ENCODE measurements around the gene MLLT3.

The MLLT3 gene

DNA sequence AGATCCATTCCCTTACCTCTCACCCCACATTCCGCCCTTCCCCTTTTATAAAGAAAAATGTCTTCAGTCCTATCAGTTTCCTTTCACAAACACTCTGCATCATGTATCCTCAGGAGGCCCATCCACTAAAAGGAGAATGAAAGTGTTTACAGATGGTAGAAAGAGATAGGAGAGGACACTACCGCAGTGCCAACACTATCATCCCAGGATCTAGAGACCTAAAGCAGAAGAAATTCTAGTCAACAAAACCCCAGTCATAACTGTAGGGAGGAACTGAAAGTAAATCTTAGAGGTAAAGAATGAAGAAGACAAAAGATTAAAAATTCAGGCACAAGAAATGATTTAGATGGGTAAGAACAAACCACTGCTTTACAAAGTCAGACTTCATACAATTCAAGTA is 114.1 kb downstream of the MLLT3 start:
- no peak for DNase-seq

- DNase-seq: no peak
These were observed 114.9 kb downstream of the MLLT3 start for GRCh38 chr9:20507431-20507830.

DNA sequence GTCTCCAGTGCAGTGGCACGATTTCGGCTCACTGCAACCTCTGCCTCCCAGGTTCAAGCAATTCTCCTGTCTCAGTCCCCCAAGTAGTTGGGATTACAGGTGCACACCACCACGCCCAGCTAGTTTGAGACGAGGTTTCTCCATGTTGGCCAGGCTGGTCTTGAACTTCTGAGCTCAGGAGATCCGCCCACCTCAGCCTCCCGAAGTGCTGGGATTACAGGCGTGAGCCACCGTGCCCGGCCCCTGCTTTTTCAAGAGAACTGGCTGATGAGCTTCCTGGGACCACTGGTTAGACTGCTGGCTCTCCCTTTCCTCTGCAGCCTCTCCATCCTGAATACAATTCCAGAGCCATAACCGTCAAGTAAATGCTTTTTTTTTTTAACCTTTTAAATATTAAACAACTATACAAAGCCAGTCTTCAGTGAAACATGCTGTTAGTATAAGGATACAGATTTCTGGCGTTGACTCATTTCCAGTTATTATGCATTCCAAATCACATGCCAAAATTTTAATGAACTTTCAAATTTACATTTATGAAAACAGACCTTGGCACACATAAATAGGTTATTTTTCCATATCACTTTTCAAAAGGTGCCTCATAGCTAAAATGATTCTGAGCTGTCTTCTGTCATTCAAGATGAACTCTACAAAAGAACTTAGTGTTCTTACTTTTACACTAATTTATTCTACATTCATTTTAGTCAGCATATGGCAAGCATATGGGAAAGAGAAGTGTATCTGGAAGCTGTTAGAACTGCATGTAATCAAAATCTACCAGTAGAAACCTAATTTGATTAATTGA is 116.0 kb downstream of the MLLT3 start:
- no peak for DNase-seq

- DNase-seq: no peak
These were observed 116.7 kb downstream of the MLLT3 start for GRCh38 chr9:20505574-20505973.

DNA sequence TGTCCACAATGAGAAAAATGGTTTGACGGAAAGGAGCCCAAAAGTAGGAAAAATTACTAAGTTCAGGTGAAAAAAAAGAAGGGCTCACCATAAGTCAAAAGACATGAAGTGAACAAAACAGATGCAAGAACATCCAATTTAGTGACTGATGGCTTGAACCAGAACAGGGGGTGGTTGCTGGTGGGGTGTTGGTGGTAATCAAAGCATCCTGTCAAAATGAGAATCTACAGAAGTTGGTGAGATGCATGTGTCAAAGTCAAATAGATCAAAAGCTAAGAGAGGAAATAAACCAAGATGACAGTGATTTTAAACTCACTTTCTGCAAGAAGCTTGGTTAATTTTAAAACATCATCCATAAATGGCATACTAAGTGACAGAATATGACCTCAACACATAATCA is 117.4 kb downstream of the MLLT3 start:
- peak; percentile 3 for DNase-seq

- no peak for DNase-seq
These were observed 122.2 kb downstream of the MLLT3 start for GRCh38 chr9:20500101-20500500.

DNA sequence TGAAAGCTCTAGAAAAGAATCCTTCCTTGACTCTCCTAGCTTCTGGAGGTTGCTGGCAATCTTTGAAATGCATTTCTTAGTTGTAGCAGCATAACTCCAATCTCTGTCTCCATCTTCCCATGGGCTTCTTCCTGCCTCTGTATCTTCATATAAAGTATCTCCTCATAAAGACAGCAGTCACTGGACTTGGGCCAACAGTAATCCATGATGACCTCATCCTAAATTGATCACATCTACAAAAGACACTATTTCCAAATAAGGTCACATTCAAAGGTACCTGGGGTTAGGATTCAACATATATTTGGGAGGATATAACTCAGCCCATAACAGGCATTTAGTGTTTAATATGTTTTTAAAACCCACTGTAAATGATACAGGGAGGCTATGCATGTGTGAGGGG is 123.3 kb downstream of the MLLT3 start:
- no peak for DNase-seq

GRCh38 chr9:20496328-20496727 is 126.0 kb downstream of the MLLT3 start:
- DNase-seq: no peak

GRCh38 chr9:20495098-20495497 is 127.2 kb downstream of the MLLT3 start:
- DNase-seq: no peak

DNA sequence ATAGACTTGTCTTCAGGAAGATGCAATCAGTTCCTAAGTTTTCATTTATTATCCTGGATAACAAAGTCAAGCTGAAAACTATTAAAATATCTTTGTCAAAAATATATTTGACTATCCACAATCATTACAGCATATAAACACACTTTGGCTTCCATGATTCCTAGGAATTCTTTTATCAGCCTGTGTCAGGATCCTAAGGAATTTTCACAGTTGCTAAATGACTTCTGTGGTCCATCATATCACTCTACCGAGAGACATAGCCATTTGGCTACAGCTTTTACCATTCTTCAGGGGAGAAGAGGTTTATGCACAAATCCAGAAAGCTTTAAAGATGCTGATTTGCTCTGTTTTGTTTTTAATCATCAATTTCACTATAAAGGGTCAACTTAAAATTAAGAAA is 128.3 kb downstream of the MLLT3 start:
- DNase-seq: no peak

GRCh38 chr9:20492772-20493171 is 129.5 kb downstream of the MLLT3 start:
- no peak for DNase-seq

GRCh38 chr9:20491612-20492011 is 130.7 kb downstream of the MLLT3 start:
- no peak for DNase-seq

DNA sequence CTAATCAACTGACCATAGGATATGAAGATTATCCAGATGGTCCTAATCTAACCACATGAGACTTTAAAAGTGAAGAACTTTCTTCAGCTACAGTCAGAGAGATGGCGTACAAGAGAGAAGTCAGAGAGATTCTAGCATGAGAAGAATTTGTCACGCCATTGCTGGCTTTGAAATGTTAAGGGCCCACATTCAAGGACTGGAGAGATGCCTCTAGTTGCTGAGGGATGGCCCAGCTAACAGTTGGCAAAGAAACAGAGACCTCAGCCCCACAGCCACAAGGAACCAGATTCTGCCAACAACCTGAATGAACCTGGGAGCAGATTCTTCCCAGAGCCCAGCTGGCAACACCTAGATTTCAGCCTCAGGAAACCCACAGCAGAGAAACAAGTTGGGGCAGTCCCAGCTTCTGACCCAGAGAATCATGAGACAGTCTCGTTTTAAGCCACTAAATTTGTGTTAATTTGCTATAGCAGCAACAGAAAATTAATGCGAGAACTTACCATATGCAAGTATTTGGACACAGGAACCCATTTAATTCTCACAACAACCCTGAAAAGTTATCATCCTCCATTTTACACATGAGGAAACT is 132.0 kb downstream of the MLLT3 start:
- no peak for DNase-seq

GRCh38 chr9:20488691-20489090 is 133.6 kb downstream of the MLLT3 start:
- no peak for DNase-seq

DNA sequence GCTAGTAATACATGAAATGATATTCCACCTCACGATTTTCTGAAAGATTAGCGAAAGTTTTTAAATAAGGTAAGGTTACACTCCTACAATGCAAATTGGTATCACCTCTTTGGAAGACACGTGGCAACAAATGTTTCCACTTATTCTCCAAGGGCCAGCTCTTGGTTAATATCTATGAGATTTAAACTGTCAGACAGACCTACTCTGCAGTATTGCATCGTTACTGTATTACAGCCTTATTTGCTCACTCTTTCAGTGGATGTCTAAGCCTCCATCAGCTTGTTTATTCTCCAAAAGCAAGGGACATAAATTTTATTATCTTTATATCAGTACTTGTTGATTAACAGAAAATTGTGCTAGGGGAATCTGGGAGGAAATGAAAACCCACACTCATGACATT is 135.7 kb downstream of the MLLT3 start:
- DNase-seq: no peak

DNA sequence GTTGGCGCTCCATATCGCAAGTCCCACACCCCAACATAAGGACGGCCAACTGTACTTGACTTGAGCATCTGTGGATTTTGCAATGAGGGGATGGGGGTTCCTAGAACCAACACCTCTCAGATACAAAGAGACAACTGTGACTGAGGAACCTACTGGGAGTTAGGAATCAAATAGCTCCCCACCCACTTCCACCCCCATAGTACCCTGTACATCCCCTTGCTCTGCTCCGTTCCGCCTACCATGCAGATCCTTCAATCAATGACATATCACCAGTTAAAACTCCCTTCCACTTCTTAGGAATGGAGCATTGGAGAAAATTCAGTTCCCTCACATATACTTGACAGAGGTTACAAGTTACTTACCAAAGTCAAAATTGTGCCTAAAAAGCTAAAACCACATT is 140.9 kb downstream of the MLLT3 start:
- no peak for DNase-seq

- no peak for DNase-seq
These were observed 142.1 kb downstream of the MLLT3 start for GRCh38 chr9:20480249-20480648.

DNA sequence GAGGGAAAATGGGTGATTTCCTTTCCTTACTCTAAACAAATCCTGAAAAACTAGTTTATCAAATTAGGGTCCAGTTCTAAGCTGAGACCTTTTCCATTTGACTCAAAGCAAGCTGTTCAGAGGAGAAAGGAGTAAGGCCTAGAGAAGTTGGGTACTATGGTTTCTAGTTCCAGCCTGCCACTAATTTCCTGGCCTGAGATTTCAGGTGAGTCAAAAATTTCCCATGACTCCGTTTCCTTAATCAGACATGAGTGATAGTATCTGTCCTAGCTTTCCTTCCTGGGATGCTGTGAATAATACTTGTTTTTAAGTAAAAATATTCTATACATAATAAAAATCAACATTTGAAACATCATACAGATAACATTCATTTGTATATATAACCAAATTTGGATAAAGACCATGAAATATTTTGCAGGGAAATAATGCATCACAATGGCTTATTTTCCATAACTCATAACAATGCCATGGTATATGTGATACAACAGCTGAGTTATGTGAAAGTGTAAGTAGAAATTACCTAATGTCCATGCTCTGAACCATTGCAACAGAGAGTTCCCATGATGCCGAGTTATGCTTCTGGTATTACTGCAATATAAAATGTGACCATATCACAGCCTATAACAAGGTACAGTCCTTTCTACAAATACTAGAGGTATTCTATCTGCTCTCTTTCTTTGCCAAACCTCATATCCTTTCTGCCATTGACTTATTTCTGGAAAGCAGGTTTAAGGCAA is 142.7 kb downstream of the MLLT3 start:
- DNase-seq: no peak

DNA sequence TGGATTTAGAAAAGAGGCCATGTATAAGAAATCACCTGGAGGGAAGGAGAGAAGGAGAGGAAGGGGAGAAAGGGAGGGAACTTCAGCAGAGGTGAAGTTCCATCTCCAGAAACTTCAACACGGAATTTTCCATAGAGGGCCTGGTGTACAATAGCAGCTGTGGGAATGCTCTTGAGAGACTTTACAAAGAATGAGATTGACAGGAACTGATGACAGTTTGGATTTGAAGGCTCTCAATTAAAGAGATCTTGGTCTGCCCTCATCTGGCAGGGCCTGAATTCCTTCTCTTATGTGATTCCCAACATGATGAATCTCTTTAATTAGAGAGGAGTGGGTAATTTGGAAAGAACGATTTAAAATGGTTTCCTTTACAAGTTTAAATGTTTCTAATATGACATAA is 143.5 kb downstream of the MLLT3 start:
- no peak for DNase-seq

DNA sequence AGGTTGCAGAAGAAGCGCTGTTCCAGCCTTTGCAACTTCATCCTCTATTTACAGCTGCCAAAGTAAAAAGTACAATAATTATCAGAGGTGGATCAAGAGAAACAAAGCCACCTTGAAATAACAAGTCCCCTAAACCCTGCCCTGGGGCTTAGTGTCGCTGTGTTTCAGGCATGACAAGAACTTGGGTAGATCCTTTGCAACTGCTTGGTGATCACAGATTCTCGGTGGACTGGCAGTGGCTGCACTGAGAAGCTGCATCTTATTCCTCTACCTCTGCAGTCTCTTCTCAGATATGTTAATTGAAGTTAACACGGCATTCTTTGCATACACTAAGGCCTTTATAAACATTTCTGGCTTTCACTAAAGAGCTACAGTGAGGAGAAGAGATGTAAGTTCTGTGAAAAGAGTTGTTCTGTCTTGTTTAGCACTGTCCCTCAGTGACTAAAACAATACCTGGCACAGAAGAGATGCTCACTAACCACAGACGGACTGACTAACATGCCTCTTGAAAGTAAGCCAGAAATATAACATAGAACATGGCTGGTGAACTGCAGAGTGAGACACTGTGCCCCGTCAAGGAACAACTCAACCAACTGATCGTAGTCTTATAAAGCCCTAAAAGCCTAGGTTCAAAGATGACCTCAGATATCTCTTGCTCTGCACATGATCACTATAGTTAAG is 144.2 kb downstream of the MLLT3 start:
- no peak for DNase-seq

- DNase-seq: no peak
These were observed 145.3 kb downstream of the MLLT3 start for GRCh38 chr9:20476912-20477521.

GRCh38 chr9:20474496-20474895 is 147.8 kb downstream of the MLLT3 start:
- no peak for DNase-seq

- DNase-seq: no peak
These were observed 148.7 kb downstream of the MLLT3 start for GRCh38 chr9:20473515-20474013.
